Breast epithelium (tissue), 4 donors: ENCODE data around the gene TSG101. TPM values are rescaled to one million over a fixed set of nuclear protein-coding genes. Genes with fewer than 3 reads are reported as not detected.

Experiments
- DNase-seq, 2 donors: peaks; one replicate each; pipeline ENCODE4 v3.0.0-alpha.2; 2019; ENCODE audit warnings: low spot score in 2 of 2
- H3K27ac ChIP-seq, 2 donors: fragments of 200-600 bp; sonication (generic) in 1 of 2; one replicate each; pipeline ENCODE4 v1.5.1; 2016 to 2019; ENCODE audit warnings: mild to moderate bottlenecking in 1 of 2
- H3K27me3 ChIP-seq, 2 donors: fragments of 200-600 bp; sonication (generic) in 1 of 2; one replicate each; pipeline versions ENCODE4 v1.5.1 to v1.6.0; 2017 to 2019; ENCODE audit warnings: control low read depth in 1 of 2, mild to moderate bottlenecking in 1 of 2
- H3K36me3 ChIP-seq: fragments of 200-600 bp; one replicate; pipeline ENCODE4 v1.5.1; 2019
- H3K4me1 ChIP-seq, 2 donors: fragments of 200-600 bp; sonication (generic); one replicate each; pipeline ENCODE4 v1.5.1; 2016 to 2019; ENCODE audit warnings: control low read depth in 1 of 2
- H3K4me3 ChIP-seq, 3 donors: fragments of 200-600 bp; sonication (generic); 1 replicate in 2 of 3; 2 replicates in 1 of 3; pipeline ENCODE4 v1.5.1; 2016 to 2019; ENCODE audit warnings: mild to moderate bottlenecking in 3 of 3, moderate library complexity in 2 of 3
- H3K9me3 ChIP-seq, 2 donors: fragments of 200-600 bp; sonication (generic) in 1 of 2; one replicate each; pipeline ENCODE4 v1.5.1; 2016 to 2019; ENCODE audit warnings: control low read depth in 1 of 2
- CTCF ChIP-seq, 3 donors: fragments of 450-650 bp; IDR thresholded peaks; one replicate each; pipeline ENCODE4 v1.5.1; 2016 to 2017; ENCODE audit warnings: antibody characterized with exemption in 3 of 3, mild to moderate bottlenecking in 3 of 3, moderate library complexity in 3 of 3
- POLR2A ChIP-seq: fragments of 450-650 bp; IDR thresholded peaks from one replicate; pipeline ENCODE4 v1.6.1; 2016; ENCODE audit warnings: antibody characterized with exemption, mild to moderate bottlenecking, moderate library complexity
- POLR2AphosphoS5 ChIP-seq, 3 donors: sonication (generic); formaldehyde crosslinking; IDR thresholded peaks; one replicate each; pipeline ENCODE4 v1.6.1; 2017; ENCODE audit warnings: antibody characterized with exemption in 3 of 3
- intact Hi-C: fragments of 100-400 bp; cut with DNase I; formaldehyde crosslinking; loops from one replicate; pipeline ENCODE4 v1.15.1; 2023; ENCODE audit warnings: low total_unique reads
- total RNA-seq, 3 donors: library from RNA; depleted of rRNA; stranded (reverse); fragments of >200 nt; gene quantifications; one replicate each; pipeline ENCODE4 v1.1.0, GENCODE V29; 2016

The TSG101 gene
- total RNA-seq, 3 donors from 2014 or later = 66.5 to 114 (median 72.8) TPM

GRCh38 chr11:18522388-18522787 lies 4.4 kb downstream of the TSG101 start:
- H3K4me1 ChIP-seq = no peaks in the 10 kb centered on the region
- TF ChIP-seq POLR2A (no peak), POLR2AphosphoS5 (IDR thresholded peaks at IDR 0.05) (no peak), CTCF (IDR thresholded peaks at IDR 0.05) (no peak)
- H3K27ac ChIP-seq = no peak overlapping the region
- H3K27me3 ChIP-seq = no peaks in the 10 kb centered on the region
- DNase-seq = no peak
- H3K9me3 ChIP-seq = no peaks in the 10 kb centered on the region
- intact Hi-C loops = no loop called here
- no peak overlapping the region for H3K4me3 ChIP-seq
- no peaks in the 10 kb centered on the region for H3K36me3 ChIP-seq

- intact Hi-C loops = no loop called here
- no peak for DNase-seq
- Histone ChIP-seq H3K9me3 (no peaks in the 10 kb centered on the region), H3K27me3 (no peaks in the 10 kb centered on the region), H3K4me1 (no peaks in the 10 kb centered on the region), H3K27ac (no peak overlapping the region), H3K36me3 (no peaks in the 10 kb centered on the region), H3K4me3 (no peak overlapping the region)
- TF ChIP-seq CTCF (IDR thresholded peaks at IDR 0.05) (no peak), POLR2A (no peak), POLR2AphosphoS5 (IDR thresholded peaks at IDR 0.05) (no peak)
Observed at GRCh38 chr11:18521122-18521521, 5.6 kb downstream of the TSG101 start.

GRCh38 chr11:18502352-18502751 lies 24.4 kb downstream of the TSG101 start:
- no peaks in the 10 kb centered on the region for H3K9me3 ChIP-seq
- no peaks in the 10 kb centered on the region for H3K4me1 ChIP-seq
- no peak for TF ChIP-seq POLR2AphosphoS5 (IDR thresholded peaks at IDR 0.05)
- TF ChIP-seq CTCF (IDR thresholded peaks at IDR 0.05) = no peak
- TF ChIP-seq POLR2A = no peak
- H3K27me3 ChIP-seq = no peaks in the 10 kb centered on the region
- no peaks in the 10 kb centered on the region for H3K36me3 ChIP-seq
- DNase-seq = no peak
- intact Hi-C loops = no loop called here
- H3K27ac ChIP-seq = no peak overlapping the region
- no peak overlapping the region for H3K4me3 ChIP-seq

- Histone ChIP-seq H3K4me3 (no peak overlapping the region), H3K27ac (no peak overlapping the region), H3K27me3 (no peaks in the 10 kb centered on the region), H3K4me1 (no peaks in the 10 kb centered on the region), H3K36me3 (no peaks in the 10 kb centered on the region), H3K9me3 (no peaks in the 10 kb centered on the region)
- intact Hi-C loops = no loop called here
- TF ChIP-seq POLR2A (no peak), CTCF (IDR thresholded peaks at IDR 0.05) (no peak), POLR2AphosphoS5 (IDR thresholded peaks at IDR 0.05) (no peak)
- no peak for DNase-seq
Observed at GRCh38 chr11:18501629-18502028, 25.1 kb downstream of the TSG101 start.

- no peaks in the 10 kb centered on the region for H3K36me3 ChIP-seq
- TF ChIP-seq CTCF (IDR thresholded peaks at IDR 0.05) (no peak), POLR2AphosphoS5 (IDR thresholded peaks at IDR 0.05) (no peak)
- H3K4me3 ChIP-seq = no peak overlapping the region
- intact Hi-C loops = no loop called here
- no peaks in the 10 kb centered on the region for H3K9me3 ChIP-seq
- H3K27ac ChIP-seq = no peak overlapping the region
- H3K27me3 ChIP-seq = no peaks in the 10 kb centered on the region
- no peaks in the 10 kb centered on the region for H3K4me1 ChIP-seq
- DNase-seq = no peak
Observed at GRCh38 chr11:18498039-18498438, 28.7 kb downstream of the TSG101 start.
